Prostate gland (tissue), 2 donors: ENCODE measurements around the gene ZCCHC24.

Source experiments
- CTCF ChIP-seq, 4 experiments: fragments of 200-600 bp in 2 of 4; fragments of 450-650 bp in 2 of 4; sonication (generic) in 2 of 4; IDR thresholded peaks; 1 replicate in 3 of 4; 2 replicates in 1 of 4; pipeline ENCODE4 v1.5.1; 2016 to 2019; ENCODE audit warnings: antibody characterized with exemption in 4 of 4, mild to moderate bottlenecking in 2 of 4, moderate library complexity in 2 of 4
- POLR2A ChIP-seq: fragments of 450-650 bp; IDR thresholded peaks from one replicate; pipeline ENCODE4 v1.6.1; 2016; ENCODE audit warnings: antibody characterized with exemption, mild to moderate bottlenecking

- no peak for TF ChIP-seq CTCF (IDR thresholded peaks at IDR 0.05)
- no peak for TF ChIP-seq POLR2A
These were observed 3.0 kb downstream of the ZCCHC24 start for GRCh38 chr10:79442171-79443040.
